GM19452 (cell line): ENCODE measurements around the gene ABCB8.
A peak's percentile ranks its signal among the peaks of the same experiment; 100 is the strongest.

Experiments
- ATAC-seq: cut with Tn5 transposase; IDR thresholded peaks from one replicate; pipeline ENCODE4 v1.9.1; 2021; ENCODE audit not compliant: unreplicated experiment

ABCB8 gene

DNA sequence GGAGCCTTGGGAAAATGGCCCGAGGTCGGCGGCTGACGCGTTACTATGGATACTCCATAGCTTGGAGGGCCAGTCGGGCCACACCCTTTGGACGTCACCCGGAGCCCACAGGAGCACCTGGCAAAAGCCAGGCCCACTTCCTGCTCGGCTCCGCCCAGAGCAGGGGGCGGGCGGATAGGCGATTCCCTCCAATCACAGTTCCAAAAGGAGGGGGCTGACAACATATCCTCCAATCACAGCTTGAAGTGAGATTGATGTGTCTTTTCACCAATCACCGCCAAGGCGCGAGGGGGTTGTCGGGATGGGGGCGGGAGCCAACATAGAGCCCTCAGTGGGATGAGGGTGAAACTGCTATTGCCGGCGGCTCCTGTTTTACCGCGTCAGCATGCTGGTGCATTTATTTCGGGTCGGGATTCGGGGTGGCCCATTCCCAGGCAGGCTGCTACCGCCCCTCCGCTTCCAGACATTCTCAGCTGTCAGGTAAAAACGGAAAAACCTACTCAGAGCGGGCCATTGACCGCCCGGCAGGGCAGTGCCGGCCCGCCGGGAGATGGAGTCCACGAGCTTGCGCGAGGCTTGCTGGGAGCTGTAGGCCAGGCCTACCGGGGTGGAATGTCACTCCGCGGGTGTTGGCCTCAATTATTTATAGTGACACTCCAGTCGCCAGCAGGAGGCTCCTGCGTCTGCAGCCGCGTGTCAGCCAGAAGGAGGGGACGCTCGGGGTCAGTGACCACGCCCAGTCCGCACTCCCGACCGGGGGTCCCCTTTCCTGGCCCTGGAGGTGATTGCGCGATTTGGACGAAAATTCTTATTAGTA lies at the start of gene ABCB8:
Gene ABCB8 (plus strand): TSS at position 320 of the 817 bp plus-strand sequence. CDS start 66 bp downstream, at position 386.
- ATAC-seq, result peak; percentile 95

DNA sequence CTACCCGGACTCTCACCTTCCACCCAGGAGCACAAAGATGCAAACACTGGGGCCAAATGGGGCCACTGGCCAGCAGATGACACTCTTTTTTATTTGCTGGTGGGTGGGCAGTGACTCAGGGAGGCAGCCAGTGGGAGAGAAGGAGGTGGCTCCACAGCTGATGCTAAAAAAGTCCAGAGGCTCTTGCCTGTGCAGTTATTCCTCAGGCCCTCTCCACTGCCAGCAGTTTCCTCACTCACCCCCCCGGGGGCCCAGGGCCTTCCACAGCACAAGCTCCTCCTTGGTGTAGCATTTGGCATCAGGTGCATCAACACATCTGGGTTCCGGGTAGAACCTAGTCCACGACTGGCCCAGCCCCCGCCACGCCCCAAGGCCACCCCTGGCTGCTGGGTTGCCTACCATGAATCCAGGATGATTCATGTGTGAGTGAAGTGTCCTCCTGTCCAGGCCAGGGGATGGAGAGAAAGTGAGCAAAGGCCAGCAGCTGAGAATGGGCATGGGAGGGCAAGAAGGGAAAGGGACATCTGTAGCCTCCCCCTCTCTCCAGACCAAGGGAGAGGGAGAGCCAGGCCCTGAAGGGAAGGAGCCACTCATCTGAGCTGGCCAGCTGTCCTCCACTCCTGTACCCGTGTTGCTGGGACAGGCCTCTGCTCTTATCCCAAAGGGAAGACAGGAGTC lies 48.4 kb upstream of the ABCB8 start:
- no peak for ATAC-seq

DNA sequence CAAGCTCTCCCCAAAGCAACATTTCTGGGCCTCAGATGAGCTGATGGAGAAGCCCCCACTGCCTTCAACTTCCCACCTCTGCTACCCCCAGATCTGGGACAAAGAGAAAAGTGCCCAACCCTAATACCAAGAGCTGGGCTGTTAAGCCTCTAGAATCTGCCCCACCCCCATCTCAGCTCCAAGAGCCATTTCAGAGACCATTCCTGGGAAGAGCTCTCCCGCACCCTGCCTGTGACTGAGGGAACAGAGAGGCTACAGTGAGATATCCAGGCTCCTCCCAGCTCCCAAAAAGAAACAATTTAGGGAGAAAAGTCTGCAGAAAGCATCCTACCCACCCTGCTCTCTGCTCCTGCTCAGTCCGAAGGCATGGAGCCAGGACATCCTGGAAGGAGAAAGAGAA lies 47.6 kb upstream of the ABCB8 start:
- ATAC-seq, result no peak

DNA sequence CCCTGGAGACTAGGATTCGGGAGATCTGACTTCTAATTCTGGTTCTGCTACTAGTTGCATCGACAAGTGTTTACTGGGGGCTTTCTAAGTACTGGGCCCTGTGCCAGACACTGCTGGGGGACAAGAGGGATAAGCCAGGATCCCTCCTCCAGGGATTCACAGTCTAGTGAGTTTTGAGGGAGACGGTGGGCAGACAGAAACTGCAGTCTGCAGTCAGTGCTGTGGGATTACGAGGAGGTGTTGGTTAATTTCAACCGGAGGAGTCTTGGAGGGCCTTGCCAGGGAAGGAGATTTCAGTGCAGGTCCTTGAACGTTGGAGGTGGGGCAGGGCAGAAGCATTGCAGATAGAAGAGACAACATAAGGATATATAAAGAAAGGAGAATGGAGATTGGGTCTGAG lies 46.6 kb upstream of the ABCB8 start:
- no peak for ATAC-seq

- no peak for ATAC-seq
Measured at GRCh38 chr7:150982351-150982750, 45.9 kb upstream of the ABCB8 start.

DNA sequence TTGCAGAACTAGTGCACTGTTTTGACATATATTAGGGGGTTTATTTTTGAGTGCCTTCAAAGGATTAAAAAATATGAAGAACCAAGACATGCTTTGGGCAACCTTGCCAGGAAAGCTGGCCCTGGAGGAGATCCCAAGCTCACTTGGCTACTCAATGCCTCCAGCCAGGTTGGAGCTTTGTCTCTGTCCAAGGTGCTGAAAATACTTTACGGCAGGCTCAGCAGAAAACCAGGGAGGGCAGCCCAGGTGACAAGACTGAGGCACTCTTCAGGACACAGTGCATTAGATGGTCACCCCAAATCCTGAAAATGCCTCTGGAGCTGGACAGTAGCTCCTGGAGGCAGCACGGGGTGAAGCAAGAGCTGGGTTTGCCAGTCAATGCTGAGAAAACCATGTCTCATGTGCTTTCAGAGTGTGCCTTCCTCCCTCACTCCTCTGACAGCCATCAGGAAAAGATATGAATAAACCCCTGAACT lies 44.3 kb upstream of the ABCB8 start:
- ATAC-seq, result no peak

- no peak for ATAC-seq
Measured at GRCh38 chr7:150986099-150986512, 42.1 kb upstream of the ABCB8 start.

DNA sequence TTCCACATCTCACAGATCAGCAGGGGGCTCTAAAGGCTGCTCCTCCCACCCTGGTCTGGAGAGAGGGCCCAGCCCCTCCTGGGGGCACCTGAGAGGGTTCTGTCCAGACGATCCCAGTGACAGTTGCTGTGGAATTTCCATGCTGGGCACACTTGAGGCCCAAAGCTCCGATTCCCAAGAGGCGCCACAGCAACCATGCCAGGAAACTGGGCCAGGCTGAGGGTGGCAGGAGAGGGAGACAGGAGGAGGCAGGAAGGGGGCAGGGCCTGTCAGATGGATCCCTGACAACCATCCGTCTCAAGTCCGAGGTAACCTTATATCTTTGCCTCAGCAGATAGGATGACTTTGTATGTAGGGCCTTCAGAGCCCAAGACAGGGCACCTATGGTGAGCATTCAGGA lies 41.7 kb upstream of the ABCB8 start:
- no peak for ATAC-seq

- no peak for ATAC-seq
Measured at GRCh38 chr7:150988230-150989226, 39.7 kb upstream of the ABCB8 start.

DNA sequence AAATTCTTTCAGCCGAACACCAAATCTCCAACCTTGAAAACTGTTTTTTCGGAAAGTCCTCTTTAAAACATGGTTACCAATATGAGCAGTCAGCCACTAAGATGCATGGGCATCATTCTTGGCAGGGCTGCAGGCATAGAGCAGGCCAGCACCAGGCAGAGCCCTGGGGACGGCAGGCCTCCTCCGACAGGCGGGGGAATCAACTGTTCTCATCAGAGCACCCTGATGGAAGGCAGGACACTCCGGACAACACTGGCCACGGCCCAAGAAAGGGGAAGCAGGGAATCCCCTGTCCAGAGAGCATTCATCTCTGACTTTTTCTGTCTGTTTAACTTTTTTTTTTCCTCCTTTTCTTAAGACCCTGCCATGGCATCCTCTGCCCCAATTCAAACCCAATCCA lies 38.8 kb upstream of the ABCB8 start:
- no peak for ATAC-seq

DNA sequence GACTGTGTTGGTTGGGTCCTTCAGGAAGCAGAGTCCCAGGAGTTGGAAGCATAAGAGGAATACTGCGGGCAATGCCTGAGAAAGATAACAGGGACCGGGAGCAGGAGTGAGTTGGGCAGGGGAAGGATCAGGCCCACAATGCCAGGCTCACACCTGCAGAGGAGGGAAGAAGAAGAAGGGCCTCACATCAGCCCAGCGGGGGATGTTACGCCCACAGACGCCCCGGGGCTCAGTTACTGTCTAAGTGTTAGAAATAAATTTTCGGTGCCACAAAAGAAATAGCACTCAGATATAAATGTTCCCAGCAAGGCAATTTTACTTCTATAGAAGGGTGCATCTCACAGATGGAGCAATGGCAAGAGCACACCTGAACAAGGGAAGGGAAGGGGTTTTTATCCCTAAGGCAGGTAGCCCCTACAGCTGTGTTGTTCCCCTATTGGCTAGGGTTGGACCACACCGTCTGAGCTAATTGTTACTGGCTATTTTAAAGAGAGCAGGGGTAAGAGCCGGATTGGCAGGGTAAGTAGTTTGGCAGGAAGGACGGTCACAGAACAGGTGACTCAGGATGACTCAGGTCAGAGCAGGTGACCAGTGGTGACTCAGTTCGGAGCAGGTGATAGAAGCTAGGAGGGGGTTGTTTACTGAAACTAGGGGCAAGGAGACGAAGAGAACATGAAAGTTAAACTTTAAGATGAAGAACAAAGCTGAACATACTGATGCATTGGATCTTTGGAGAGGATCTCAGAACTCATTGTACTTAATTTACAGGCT lies 37.6 kb upstream of the ABCB8 start, which contains the start of gene NOS3:
Gene NOS3 (plus strand): TSS at position 602 of the 771 bp plus-strand sequence. CDS start 2,787 bp downstream, outside the sequence.
- ATAC-seq, result no peak

GRCh38 chr7:150992051-150992640 lies 36.1 kb upstream of the ABCB8 start:
- ATAC-seq, result no peak

DNA sequence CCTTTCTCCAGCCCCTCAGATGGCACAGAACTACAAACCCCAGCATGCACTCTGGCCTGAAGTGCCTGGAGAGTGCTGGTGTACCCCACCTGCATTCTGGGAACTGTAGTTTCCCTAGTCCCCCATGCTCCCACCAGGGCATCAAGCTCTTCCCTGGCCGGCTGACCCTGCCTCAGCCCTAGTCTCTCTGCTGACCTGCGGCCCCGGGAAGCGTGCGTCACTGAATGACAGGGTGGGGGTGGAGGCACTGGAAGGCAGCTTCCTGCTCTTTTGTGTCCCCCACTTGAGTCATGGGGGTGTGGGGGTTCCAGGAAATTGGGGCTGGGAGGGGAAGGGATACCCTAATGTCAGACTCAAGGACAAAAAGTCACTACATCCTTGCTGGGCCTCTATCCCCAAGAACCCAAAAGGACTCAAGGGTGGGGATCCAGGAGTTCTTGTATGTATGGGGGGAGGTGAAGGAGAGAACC lies 35.4 kb upstream of the ABCB8 start:
- ATAC-seq, result no peak

DNA sequence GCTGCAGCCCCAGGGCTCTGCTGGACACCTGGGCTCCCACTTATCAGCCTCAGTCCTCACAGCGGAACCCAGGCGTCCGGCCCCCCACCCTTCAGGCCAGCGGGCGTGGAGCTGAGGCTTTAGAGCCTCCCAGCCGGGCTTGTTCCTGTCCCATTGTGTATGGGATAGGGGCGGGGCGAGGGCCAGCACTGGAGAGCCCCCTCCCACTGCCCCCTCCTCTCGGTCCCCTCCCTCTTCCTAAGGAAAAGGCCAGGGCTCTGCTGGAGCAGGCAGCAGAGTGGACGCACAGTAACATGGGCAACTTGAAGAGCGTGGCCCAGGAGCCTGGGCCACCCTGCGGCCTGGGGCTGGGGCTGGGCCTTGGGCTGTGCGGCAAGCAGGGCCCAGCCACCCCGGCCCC lies 34.7 kb upstream of the ABCB8 start:
- ATAC-seq, result no peak

GRCh38 chr7:150994141-150994837 lies 34.0 kb upstream of the ABCB8 start:
- ATAC-seq, result no peak

DNA sequence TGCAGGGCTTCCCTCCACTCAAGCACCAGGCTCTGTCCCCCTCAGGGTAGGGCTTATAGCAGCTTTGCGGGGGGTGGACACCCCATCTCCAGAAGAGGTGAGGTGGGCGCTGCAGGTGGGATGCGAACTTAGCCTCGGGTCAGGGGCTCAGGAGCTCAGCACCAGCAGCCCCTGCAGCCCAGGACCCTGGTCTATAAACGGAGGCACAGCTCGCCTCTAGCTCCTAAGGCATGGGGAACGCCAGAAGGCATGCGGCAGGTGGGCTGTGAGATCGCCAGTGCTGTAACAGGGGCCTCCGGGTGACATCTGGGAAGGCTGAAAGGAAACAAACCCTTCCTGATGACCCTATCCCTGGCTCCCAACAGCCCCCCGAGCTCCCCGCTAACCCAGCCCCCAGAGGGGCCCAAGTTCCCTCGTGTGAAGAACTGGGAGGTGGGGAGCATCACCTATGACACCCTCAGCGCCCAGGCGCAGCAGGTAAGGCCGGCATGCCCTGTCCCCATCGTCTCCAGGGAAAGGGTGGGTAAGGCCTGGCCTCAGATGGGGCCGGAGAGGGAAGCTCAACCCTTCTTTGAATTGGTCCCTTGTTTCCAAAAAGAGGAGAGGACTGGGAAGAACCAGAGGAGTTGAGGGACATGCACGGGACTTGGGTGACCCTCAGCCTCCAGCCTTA lies 33.3 kb upstream of the ABCB8 start:
- ATAC-seq, result no peak

DNA sequence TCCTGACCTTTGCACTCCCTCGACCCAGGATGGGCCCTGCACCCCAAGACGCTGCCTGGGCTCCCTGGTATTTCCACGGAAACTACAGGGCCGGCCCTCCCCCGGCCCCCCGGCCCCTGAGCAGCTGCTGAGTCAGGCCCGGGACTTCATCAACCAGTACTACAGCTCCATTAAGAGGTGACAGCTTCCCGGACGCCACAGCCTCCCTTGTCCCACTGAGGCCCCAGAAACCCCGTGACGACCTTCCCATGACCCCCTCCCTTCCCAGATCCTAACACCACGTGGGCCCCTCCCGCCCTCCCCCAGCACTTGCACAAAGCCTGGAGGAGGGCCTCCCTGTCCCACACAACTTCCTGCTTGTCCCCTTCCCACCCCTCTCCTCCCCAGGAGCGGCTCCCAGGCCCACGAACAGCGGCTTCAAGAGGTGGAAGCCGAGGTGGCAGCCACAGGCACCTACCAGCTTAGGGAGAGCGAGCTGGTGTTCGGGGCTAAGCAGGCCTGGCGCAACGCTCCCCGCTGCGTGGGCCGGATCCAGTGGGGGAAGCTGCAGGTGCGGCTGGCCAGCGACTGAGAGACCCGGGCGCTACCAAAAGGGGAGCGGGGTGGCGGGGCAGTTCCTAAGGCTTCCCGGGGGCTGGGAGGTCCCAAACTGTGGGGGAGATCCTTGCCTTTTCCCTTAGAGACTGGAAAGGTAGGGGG lies 31.7 kb upstream of the ABCB8 start:
- ATAC-seq, result no peak

GRCh38 chr7:150997075-150997511 lies 31.2 kb upstream of the ABCB8 start:
- ATAC-seq, result no peak
